Left ventricle myocardium inferior (tissue), 1 donor: ENCODE data around the gene ECE1. TPM values are rescaled to one million over a fixed set of nuclear protein-coding genes. Genes with fewer than 3 reads are reported as not detected.
A peak's percentile ranks its signal among the peaks of the same experiment; 100 is the strongest.
"Not testable (repeated sequence)": the region's sequence is repeated elsewhere in the genome, so short reads cannot be mapped to it uniquely, and the experiment has no call there.

Source experiments
- DNase-seq: peaks from one replicate; pipeline ENCODE4 v3.0.0-alpha.2; 2020
- H3K27ac ChIP-seq: fragments of 200-600 bp; replicated peaks from 2 replicates; pipeline ENCODE4 v1.8.0; 2021
- H3K27me3 ChIP-seq: fragments of 200-600 bp; 2 replicates; pipeline ENCODE4 v1.8.0; 2021; ENCODE audit warnings: low read depth
- H3K36me3 ChIP-seq: fragments of 200-600 bp; 2 replicates; pipeline ENCODE4 v1.8.0; 2021
- H3K4me1 ChIP-seq: fragments of 200-600 bp; 2 replicates; pipeline ENCODE4 v1.8.0; 2021
- H3K4me3 ChIP-seq: fragments of 200-600 bp; 2 replicates; pipeline ENCODE4 v1.8.0; 2021; ENCODE audit warnings: mild to moderate bottlenecking, moderate library complexity
- H3K9me3 ChIP-seq: fragments of 200-600 bp; replicated peaks from 2 replicates; pipeline ENCODE4 v1.8.0; 2021
- CTCF ChIP-seq: fragments of 200-600 bp; IDR thresholded peaks from 2 replicates; pipeline ENCODE4 v1.8.0; 2021; ENCODE audit warnings: antibody characterized with exemption, mild to moderate bottlenecking, borderline replicate concordance
- intact Hi-C: fragments of 100-400 bp; cut with micrococcal nuclease; formaldehyde crosslinking; loops from one replicate; pipeline ENCODE4 v1.11.0; 2022
- total RNA-seq: library from RNA; stranded (reverse); fragmentation: NEBNext Ultra II Directional; extraction: Animal tissue kit (Norgen Biotek cat#: 25700); gene quantifications from one replicate; pipeline ENCODE4 v1.2.1, GENCODE V29; 2021
- donor health status: DM: no; HTN: yes; CAD: no; lungs with severe emphysema.

The ECE1 gene
- total RNA-seq, 1 donor from 2014 or later, result 54.7 TPM

- intact Hi-C loops, result no loop called here
- peak; percentile 36 for DNase-seq
- peak overlapping the region; percentile 94 for H3K4me3 ChIP-seq
These were observed 114.3 kb downstream of the ECE1 start for GRCh38 chr1:21175670-21176581.

GRCh38 chr1:21175324-21175669, 115.0 kb downstream of the ECE1 start:
- intact Hi-C loops, result no loop called here
- peaks cover 51% of the 10 kb centered on the region for H3K4me1 ChIP-seq

More at GRCh38 chr1:21175670-21176581, 114.3 kb downstream of the ECE1 start:
- no peaks in the 10 kb centered on the region for H3K9me3 ChIP-seq
- H3K4me1 ChIP-seq, result peaks cover 45% of the 10 kb centered on the region
- no peaks in the 10 kb centered on the region for H3K36me3 ChIP-seq
- no peak for TF ChIP-seq CTCF
- no peaks in the 10 kb centered on the region for H3K27me3 ChIP-seq
- H3K27ac ChIP-seq, result peak overlapping the region; percentile 95

GRCh38 chr1:21174654-21175323, 115.5 kb downstream of the ECE1 start:
- Histone ChIP-seq H3K36me3 (no peaks in the 10 kb centered on the region), H3K27me3 (no peaks in the 10 kb centered on the region), H3K27ac (peak overlapping the region; percentile 95), H3K4me3 (peak overlapping the region; percentile 94), H3K9me3 (no peaks in the 10 kb centered on the region), H3K4me1 (peaks cover 53% of the 10 kb centered on the region)
- no peak for DNase-seq
- intact Hi-C loops, result no loop called here
- TF ChIP-seq CTCF, result no peak

More at GRCh38 chr1:21175324-21175669, 115.0 kb downstream of the ECE1 start:
- TF ChIP-seq CTCF, result no peak
- Histone ChIP-seq H3K4me3 (peak overlapping the region; percentile 94), H3K27ac (peak overlapping the region; percentile 95), H3K36me3 (no peaks in the 10 kb centered on the region), H3K9me3 (no peaks in the 10 kb centered on the region), H3K27me3 (no peaks in the 10 kb centered on the region)
- DNase-seq, result peak; percentile 43

- intact Hi-C loops, result no loop called here
- H3K4me3 ChIP-seq, result peak overlapping the region; percentile 94
- no peak for DNase-seq
- H3K27me3 ChIP-seq, result no peaks in the 10 kb centered on the region
- H3K36me3 ChIP-seq, result peaks cover under 1% of the 10 kb centered on the region
- no peak for TF ChIP-seq CTCF
- H3K27ac ChIP-seq, result peak overlapping the region; percentile 95
- H3K4me1 ChIP-seq, result peaks cover 53% of the 10 kb centered on the region
- no peaks in the 10 kb centered on the region for H3K9me3 ChIP-seq
These were observed 116.0 kb downstream of the ECE1 start for GRCh38 chr1:21174230-21174629.

GRCh38 chr1:21173096-21173495, 117.2 kb downstream of the ECE1 start:
- peaks cover 53% of the 10 kb centered on the region for H3K4me1 ChIP-seq
- DNase-seq, intact Hi-C loops, H3K36me3 ChIP-seq, H3K27me3 ChIP-seq, H3K4me3 ChIP-seq, H3K9me3 ChIP-seq: not testable (repeated sequence)
- peak overlapping the region; percentile 95 for H3K27ac ChIP-seq

- peaks cover 46% of the 10 kb centered on the region for H3K4me1 ChIP-seq
- DNase-seq, H3K9me3 ChIP-seq, H3K4me3 ChIP-seq, intact Hi-C loops, H3K27me3 ChIP-seq: not testable (repeated sequence)
- H3K27ac ChIP-seq, result peak overlapping the region; percentile 62
- peaks cover 18% of the 10 kb centered on the region for H3K36me3 ChIP-seq
These were observed 119.4 kb downstream of the ECE1 start for GRCh38 chr1:21170837-21171236.
